ENCODE results near the gene TRAPPC11. TPM values are rescaled to one million over a fixed set of nuclear protein-coding genes. Genes with fewer than 3 reads are reported as not detected.

Gene TRAPPC11
- total RNA-seq, 1 experiment from 2014 or later = 36.3 TPM

- no peak overlapping the region for H3K27ac ChIP-seq
- no peak for DNase-seq (ENCODE audit: low read depth in 1 of 2, low spot score in 2 of 2)
- no peak overlapping the region for H3K4me3 ChIP-seq
Observed at GRCh38 chr4:183738081-183738673, 79.1 kb downstream of the TRAPPC11 start.

GRCh38 chr4:183738961-183739360, 79.9 kb downstream of the TRAPPC11 start:
- H3K4me1 ChIP-seq (replicated peaks) = no peaks in the 10 kb centered on the region
- no peak overlapping the region for H3K4me3 ChIP-seq
- H3K27me3 ChIP-seq (replicated peaks) = no peaks in the 10 kb centered on the region
- H3K36me3 ChIP-seq = no peaks in the 10 kb centered on the region
- no peak overlapping the region for H3K27ac ChIP-seq
- no peaks in the 10 kb centered on the region for H3K9me3 ChIP-seq (replicated peaks)
- DNase-seq (ENCODE audit: low read depth in 1 of 2, low spot score in 2 of 2) = no peak

More at GRCh38 chr4:183738081-183738673, 79.1 kb downstream of the TRAPPC11 start:
- H3K36me3 ChIP-seq = no peaks in the 10 kb centered on the region
- no peaks in the 10 kb centered on the region for H3K9me3 ChIP-seq (replicated peaks)
- no peaks in the 10 kb centered on the region for H3K4me1 ChIP-seq (replicated peaks)
- no peaks in the 10 kb centered on the region for H3K27me3 ChIP-seq (replicated peaks)

GRCh38 chr4:183746305-183747229, 87.5 kb downstream of the TRAPPC11 start:
- no peaks in the 10 kb centered on the region for H3K27me3 ChIP-seq (replicated peaks)
- no peak overlapping the region for H3K27ac ChIP-seq
- H3K36me3 ChIP-seq = no peaks in the 10 kb centered on the region
- H3K9me3 ChIP-seq (replicated peaks) = no peaks in the 10 kb centered on the region
- no peaks in the 10 kb centered on the region for H3K4me1 ChIP-seq (replicated peaks)
- DNase-seq (ENCODE audit: low read depth in 1 of 2, low spot score in 2 of 2) = no peak
- H3K4me3 ChIP-seq = no peak overlapping the region

- H3K36me3 ChIP-seq = no peaks in the 10 kb centered on the region
- H3K27me3 ChIP-seq (replicated peaks) = no peaks in the 10 kb centered on the region
- H3K27ac ChIP-seq = no peak overlapping the region
- no peaks in the 10 kb centered on the region for H3K4me1 ChIP-seq (replicated peaks)
- no peak for DNase-seq (ENCODE audit: low read depth in 1 of 2, low spot score in 2 of 2)
- H3K9me3 ChIP-seq (replicated peaks) = no peaks in the 10 kb centered on the region
- no peak overlapping the region for H3K4me3 ChIP-seq
Observed at GRCh38 chr4:183747380-183747779, 88.3 kb downstream of the TRAPPC11 start.

- no peaks in the 10 kb centered on the region for H3K36me3 ChIP-seq
- H3K27me3 ChIP-seq (replicated peaks) = no peaks in the 10 kb centered on the region
- H3K4me1 ChIP-seq (replicated peaks) = no peaks in the 10 kb centered on the region
- H3K4me3 ChIP-seq = no peak overlapping the region
- no peaks in the 10 kb centered on the region for H3K9me3 ChIP-seq (replicated peaks)
- H3K27ac ChIP-seq = no peak overlapping the region
- no peak for DNase-seq (ENCODE audit: low read depth in 1 of 2, low spot score in 2 of 2)
Observed at GRCh38 chr4:183747931-183748670, 89.0 kb downstream of the TRAPPC11 start.

GRCh38 chr4:183751106-183751505, 92.0 kb downstream of the TRAPPC11 start:
- Histone ChIP-seq H3K4me3 (no peak overlapping the region), H3K4me1 (replicated peaks) (no peaks in the 10 kb centered on the region), H3K9me3 (replicated peaks) (no peaks in the 10 kb centered on the region), H3K27ac (no peak overlapping the region), H3K36me3 (no peaks in the 10 kb centered on the region), H3K27me3 (replicated peaks) (no peaks in the 10 kb centered on the region)
- no peak for DNase-seq (ENCODE audit: low read depth in 1 of 2, low spot score in 2 of 2)

GRCh38 chr4:183755596-183755995, 96.5 kb downstream of the TRAPPC11 start:
- H3K27ac ChIP-seq = no peak overlapping the region
- no peaks in the 10 kb centered on the region for H3K4me1 ChIP-seq (replicated peaks)
- no peaks in the 10 kb centered on the region; the same call in 1 of the 2 replicates for H3K27me3 ChIP-seq (replicated peaks)
- H3K9me3 ChIP-seq (replicated peaks) = no peaks in the 10 kb centered on the region
- no peak overlapping the region for H3K4me3 ChIP-seq
- DNase-seq (ENCODE audit: low read depth in 1 of 2, low spot score in 2 of 2) = no peak
- H3K36me3 ChIP-seq = no peaks in the 10 kb centered on the region

GRCh38 chr4:183757060-183757459, 98.0 kb downstream of the TRAPPC11 start:
- Histone ChIP-seq H3K27ac (no peak overlapping the region), H3K4me1 (replicated peaks) (no peaks in the 10 kb centered on the region), H3K4me3 (no peak overlapping the region), H3K36me3 (no peaks in the 10 kb centered on the region), H3K9me3 (replicated peaks) (no peaks in the 10 kb centered on the region), H3K27me3 (replicated peaks) (no peaks in the 10 kb centered on the region; the same call in 1 of the 2 replicates)
- no peak for DNase-seq (ENCODE audit: low read depth in 1 of 2, low spot score in 2 of 2)

- H3K27ac ChIP-seq = no peak overlapping the region
- H3K4me1 ChIP-seq (replicated peaks) = no peaks in the 10 kb centered on the region
- DNase-seq (ENCODE audit: low read depth in 1 of 2, low spot score in 2 of 2) = no peak
- peaks cover 3% of the 10 kb centered on the region; the same call in 1 of the 2 replicates for H3K27me3 ChIP-seq (replicated peaks)
- no peaks in the 10 kb centered on the region for H3K36me3 ChIP-seq
- no peaks in the 10 kb centered on the region for H3K9me3 ChIP-seq (replicated peaks)
- no peak overlapping the region for H3K4me3 ChIP-seq
Observed at GRCh38 chr4:183758061-183758757, 99.1 kb downstream of the TRAPPC11 start.

GRCh38 chr4:183758758-183759447, 99.8 kb downstream of the TRAPPC11 start:
- Histone ChIP-seq H3K4me1 (replicated peaks) (no peaks in the 10 kb centered on the region), H3K27me3 (replicated peaks) (peaks cover 3% of the 10 kb centered on the region; the same call in 1 of the 2 replicates), H3K4me3 (no peak overlapping the region), H3K9me3 (replicated peaks) (no peaks in the 10 kb centered on the region), H3K36me3 (no peaks in the 10 kb centered on the region), H3K27ac (no peak overlapping the region)
- no peak for DNase-seq (ENCODE audit: low read depth in 1 of 2, low spot score in 2 of 2)

- Histone ChIP-seq H3K36me3 (no peaks in the 10 kb centered on the region), H3K4me1 (replicated peaks) (no peaks in the 10 kb centered on the region), H3K4me3 (no peak overlapping the region), H3K27me3 (replicated peaks) (peaks cover 3% of the 10 kb centered on the region; the same call in 1 of the 2 replicates), H3K9me3 (replicated peaks) (no peaks in the 10 kb centered on the region), H3K27ac (no peak overlapping the region)
- no peak for DNase-seq (ENCODE audit: low read depth in 1 of 2, low spot score in 2 of 2)
Observed at GRCh38 chr4:183760326-183760725, 101.2 kb downstream of the TRAPPC11 start.
